K562 treated with DMSO at 1 percent for 24 hours (cell line): ENCODE results near the gene TK1. TPM values are rescaled to one million over a fixed set of nuclear protein-coding genes. Genes with fewer than 3 reads are reported as not detected.

ENCODE experiments used
- total RNA-seq: library from RNA; unstranded; fragments of 300-600 nt; gene quantifications from 2 replicates; pipeline ENCODE4 v1.2.3, GENCODE V29; 2022; ENCODE audit warnings: low read depth; ENCODE audit not compliant: insufficient read depth

TK1 gene
- 431 and 472 TPM in 2 replicates for total RNA-seq

GRCh38 chr17:78186692-78187595, at the start of gene TK1, which contains the start of gene AFMID:
TK1 (minus strand) TSS chr17:78187052; CDS start chr17:78186994, 58 bp downstream.
AFMID (plus strand) TSS chr17:78187362; CDS start chr17:78187371, 9 bp downstream.

GRCh38 chr17:78230996-78231935, 44.4 kb upstream of the TK1 start, which contains the start of gene TMEM235:
TMEM235 (plus strand) TSS chr17:78231631; CDS start chr17:78232024, 393 bp downstream.

GRCh38 chr17:78214016-78214705, 27.3 kb upstream of the TK1 start, which contains the start of gene BIRC5:
BIRC5 (plus strand) TSS chr17:78214253; CDS start chr17:78214317, 64 bp downstream.

GRCh38 chr17:78168242-78168902, 18.5 kb downstream of the TK1 start, which contains the start of gene SYNGR2:
SYNGR2 (plus strand) TSS chr17:78168581; CDS start chr17:78168617, 36 bp downstream.

GRCh38 chr17:78130437-78131101, 56.3 kb downstream of the TK1 start, which contains the start of gene TMC8:
TMC8 (plus strand) TSS chr17:78130771; CDS start chr17:78131589, 818 bp downstream.

GRCh38 chr17:78128551-78129350, 58.1 kb downstream of the TK1 start, which contains the start of gene TMC6:
TMC6 (minus strand) TSS chr17:78128755; CDS start chr17:78126832, 1,923 bp downstream.

Other genes starting within 250 kb of the TK1 start
- 2.8 and 3.1 TPM in 2 replicates for gene TNRC6C, start 228.3 kb downstream of the TK1 start, total RNA-seq
- gene TMC6, start 58.3 kb downstream of the TK1 start, total RNA-seq = 154 and 173 TPM in 2 replicates
- gene TMC8, start 56.3 kb downstream of the TK1 start, total RNA-seq = 4.5 and 14.1 TPM in 2 replicates
- 1.7 TPM in 1 of 2 replicates, not detected in the other for gene C17orf99, start 40.7 kb downstream of the TK1 start, total RNA-seq
- 173 and 192 TPM in 2 replicates for gene SYNGR2, start 18.5 kb downstream of the TK1 start, total RNA-seq
- gene AFMID, start 310 bp upstream of the TK1 start, total RNA-seq = 38.0 and 49.6 TPM in 2 replicates
- gene BIRC5, start 27.2 kb upstream of the TK1 start, total RNA-seq = 75.9 and 80.9 TPM in 2 replicates
- not detected in 2 replicates for gene TMEM235, start 44.6 kb upstream of the TK1 start, total RNA-seq
- 23.0 and 24.9 TPM in 2 replicates for gene SOCS3, start 173.0 kb upstream of the TK1 start, total RNA-seq
- 39.8 and 41.5 TPM in 2 replicates for gene PGS1, start 191.6 kb upstream of the TK1 start, total RNA-seq